CD4-positive, alpha-beta T cell treated with Interleukin-12 subunit alpha and Interleukin-12 subunit beta, for 1 hour (primary cell): ENCODE results near the gene TOP3A.
A peak's percentile ranks its signal among the peaks of the same experiment; 100 is the strongest.

Experiments
- DNase-seq: peaks from one replicate; pipeline ENCODE4 v3.0.0-alpha.2; 2020

TOP3A gene

DNA sequence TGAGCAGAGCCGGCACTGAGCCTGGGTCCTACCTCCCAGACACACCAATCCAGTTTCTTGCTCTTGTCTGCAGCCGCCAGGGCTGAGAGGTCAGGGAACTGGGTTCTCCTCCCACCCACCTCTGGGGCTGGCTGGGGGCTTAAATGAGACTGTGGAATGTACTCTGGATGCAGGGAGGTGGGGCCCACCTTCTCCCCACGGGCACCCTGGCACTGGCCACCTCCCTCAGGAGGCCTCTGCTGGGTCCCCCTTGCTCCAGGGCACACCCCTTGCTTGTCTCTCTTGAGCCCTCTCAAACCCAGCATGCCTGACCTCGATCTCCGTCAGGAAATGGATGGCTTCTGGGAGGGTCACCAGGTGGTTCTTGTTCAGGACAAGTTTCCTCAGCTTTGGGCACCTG, 62.6 kb downstream of the TOP3A start:
- DNase-seq: no peak

- DNase-seq: no peak
Observed at GRCh38 chr17:18251204-18251603, 63.6 kb downstream of the TOP3A start.

DNA sequence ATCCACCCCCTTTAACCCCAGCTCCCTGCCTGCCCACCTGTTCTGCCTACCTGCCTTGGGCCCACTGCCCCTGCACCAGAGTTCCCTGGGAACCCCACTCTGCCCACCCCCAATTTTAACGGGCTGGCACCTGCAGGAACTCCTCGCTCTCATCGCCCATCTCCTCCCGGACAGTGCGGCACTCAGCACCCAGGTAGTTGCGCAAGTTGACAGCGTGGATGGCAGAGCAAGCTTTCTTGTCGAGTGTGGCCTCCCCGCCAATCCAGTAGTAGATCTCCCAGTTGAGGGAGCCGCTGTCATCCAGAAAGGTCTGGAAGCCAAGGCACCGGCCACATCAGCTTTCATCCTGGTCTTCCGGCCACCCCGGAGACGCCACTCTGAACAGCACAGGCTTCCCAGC, 64.1 kb downstream of the TOP3A start:
- no peak for DNase-seq

DNA sequence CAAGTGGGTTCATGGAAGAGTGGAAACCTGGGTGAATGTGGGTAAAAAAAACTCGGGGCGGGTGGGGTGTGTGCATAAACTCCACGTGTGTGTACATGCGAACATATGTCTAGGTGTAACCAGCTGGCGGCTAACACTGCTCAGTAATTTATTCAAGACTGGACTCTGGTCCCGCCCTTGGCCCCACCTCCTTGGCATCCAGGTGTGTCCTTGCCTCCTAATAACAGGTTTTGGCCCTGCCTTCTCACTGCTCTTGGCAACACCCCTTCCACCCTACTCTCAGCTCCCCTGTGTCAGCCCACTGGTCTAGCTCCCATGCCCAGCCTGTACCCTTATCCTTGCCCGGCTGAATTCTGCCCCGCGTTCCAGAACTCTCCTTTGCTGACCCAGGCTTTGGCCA, 64.5 kb downstream of the TOP3A start:
- no peak for DNase-seq

DNA sequence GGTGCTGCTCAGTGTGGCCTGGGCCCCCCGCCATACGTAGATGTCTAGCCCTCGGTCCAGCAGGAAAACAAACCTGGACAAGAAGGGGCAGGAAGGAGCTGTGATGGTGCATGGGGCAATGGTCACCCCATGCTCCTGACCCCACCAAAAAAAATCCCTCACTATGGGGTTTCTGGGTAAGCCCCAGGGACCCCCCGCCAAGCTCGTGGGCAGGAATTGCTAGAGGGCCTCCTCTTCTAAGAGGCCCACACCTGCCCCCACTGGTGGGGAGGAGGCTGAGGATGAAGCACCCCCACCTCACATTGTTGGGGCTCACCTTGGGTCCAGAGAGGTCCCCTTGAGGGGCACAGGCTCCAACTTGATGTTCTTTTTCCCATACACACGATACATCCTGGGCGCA, 66.0 kb downstream of the TOP3A start:
- no peak for DNase-seq

DNA sequence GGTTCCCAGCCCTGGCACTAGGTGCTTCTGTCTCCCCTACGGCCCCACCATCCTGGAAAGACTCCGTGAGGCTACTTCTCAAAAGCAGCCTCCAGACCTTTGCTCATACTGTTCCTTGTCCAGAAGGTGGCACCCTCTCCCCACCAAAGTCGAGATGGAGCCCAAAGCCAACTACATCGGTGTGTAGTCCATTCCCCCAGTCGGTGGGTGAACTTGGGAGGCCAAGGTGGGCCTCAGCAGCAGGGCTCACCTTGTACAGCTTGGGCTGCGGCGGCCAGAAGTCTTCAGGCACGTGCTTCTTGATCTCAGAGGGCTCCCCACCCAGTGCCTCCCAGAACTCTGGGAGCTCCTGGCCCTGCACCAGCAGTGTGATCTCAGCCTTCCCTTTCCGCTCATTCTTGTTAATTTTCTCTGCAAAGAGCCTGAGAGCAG, 66.5 kb downstream of the TOP3A start:
- DNase-seq: peak; percentile 76

DNA sequence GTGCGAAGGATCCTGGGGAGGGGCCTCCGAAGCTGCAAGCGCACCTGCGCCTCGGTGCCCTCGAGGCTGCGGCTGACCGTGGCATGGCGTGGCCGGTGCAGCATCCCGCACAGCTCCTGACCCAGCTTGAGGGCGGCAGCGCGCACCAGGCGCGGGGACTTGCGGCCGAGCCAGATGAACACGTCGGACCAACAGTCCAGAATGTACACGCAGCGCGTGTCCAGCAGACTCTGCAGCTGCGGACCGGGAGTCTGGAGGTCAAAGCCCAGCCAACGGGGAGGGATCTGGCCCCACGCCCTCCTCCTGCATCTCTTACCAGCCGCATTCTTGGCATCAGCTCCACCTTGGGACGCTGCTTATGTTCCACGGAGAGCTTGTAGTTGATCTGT, 67.2 kb downstream of the TOP3A start:
- DNase-seq: no peak

DNA sequence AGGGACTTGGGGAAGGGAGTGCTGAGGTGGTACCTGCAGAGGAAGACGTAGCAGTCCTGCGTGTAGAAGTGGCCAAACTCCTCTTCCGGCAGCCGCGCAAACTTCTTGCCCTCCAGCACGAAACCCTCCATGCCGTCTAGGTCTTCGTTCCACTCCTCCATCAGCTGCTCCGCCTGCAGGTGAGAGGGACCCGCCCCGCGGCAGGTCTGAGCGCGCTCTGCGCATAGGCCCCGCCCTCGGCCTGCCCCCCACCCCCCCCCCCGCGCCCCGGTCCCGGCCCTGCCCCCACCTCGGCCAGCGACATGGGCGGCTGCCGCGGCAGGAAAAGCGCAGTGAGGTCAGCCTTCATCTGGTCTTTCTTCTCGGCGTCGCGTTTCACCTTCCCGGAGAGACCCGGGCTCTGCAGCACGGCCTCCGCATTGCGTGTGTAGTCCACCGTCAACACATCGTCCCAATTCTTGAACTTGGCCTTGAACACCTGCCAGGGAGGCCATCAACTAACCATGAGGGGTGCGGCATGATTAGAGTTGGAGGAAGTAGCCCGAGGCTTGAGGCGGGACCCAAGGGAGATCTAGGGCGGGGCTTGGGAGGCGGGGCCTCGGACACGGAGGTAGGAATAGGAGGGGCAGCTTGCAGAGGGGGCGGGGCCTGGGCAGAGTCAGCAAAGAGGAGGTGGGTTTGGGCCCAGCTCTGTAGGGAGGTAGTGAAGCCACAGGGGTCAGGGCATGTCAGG, 67.7 kb downstream of the TOP3A start:
- peak; percentile 26 for DNase-seq

DNA sequence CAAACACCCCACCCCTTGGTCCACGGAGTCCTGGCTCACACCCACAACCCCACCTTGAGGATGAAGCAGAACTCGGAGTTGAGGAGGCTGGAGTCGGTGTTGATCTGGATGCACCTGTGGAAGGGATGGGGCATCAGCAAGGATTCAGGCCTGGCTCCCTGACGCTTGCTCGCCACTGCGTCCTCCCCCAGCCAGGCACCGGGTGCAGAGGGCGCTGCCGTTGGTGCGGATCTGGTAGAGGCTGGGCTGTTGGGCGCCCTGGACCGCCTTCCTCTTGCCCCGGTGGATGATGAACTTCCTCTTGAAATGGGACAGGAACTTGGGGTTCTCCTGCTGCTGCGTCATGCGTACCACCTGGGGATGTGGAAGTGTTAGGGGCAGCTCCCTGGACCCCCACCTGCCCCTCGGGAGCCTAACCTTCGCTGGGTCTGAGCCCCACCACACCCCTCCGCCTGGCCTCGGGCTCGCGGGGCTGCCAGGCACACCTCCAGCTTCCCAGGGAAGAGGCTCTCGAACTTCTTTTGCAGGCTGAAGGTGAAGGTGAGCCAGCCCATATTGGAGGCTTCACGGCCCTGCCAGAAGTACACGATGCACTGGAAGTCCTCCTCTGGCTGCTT, 68.6 kb downstream of the TOP3A start:
- DNase-seq: no peak

DNA sequence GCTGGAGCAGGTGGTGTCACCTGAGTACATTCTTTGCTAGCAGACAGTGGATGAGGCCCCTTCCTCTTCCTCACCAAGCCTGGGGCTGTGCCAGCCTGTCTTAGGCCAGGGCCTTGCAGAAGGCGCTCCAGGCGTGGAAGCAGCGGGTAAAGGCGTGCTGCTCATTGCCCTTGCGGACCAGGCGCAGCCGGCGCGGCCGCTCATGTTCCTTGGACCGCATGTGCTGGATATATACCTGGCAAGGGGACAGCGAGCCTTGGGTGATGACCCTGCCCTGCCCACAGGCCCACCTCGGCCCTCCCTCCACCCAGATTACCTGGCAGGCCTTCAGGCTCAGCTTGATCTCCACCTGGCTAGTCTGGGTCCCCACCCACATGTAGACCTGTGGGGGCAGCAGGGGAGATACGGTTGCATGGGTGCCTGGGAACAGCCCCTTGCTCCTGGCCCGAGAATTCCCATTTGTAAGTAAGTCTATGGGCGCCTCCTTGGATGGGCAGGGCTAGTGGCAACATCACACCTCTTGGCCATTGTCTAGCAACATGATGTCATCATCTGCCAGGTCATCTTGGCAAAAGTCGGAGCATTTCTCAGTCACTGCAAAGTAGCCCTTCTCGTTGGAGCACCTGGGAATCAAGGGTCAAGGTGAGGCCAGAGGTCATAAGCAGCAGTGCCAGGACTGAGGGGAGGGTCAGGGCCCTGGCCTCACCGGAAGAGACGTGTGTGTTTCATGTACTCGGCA, 69.6 kb downstream of the TOP3A start:
- no peak for DNase-seq

GRCh38 chr17:18241229-18241871, 73.4 kb downstream of the TOP3A start:
- DNase-seq: no peak

- no peak for DNase-seq
Observed at GRCh38 chr17:18240449-18240848, 74.3 kb downstream of the TOP3A start.

DNA sequence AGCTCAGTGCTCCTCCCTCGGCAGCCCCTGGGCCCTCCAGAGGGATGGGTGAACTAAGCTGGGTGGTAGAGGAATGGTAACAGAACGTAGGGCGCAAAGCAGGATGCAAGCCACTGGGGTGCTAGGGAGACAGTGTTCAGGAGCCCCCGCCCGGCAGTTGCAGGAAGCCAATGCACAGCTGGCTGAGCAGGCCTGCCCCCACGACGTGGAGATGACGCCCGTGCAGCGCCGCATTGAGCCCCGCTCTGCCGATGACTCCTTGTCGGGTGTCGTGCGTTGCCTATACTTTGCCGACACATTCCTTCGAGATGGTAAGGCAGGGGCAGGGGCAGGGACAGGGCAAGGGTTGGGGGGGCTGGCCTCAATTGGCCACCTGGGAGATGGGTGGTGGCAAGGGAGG, 76.5 kb downstream of the TOP3A start:
- DNase-seq: no peak

GRCh38 chr17:18237461-18237860, 77.3 kb downstream of the TOP3A start:
- no peak for DNase-seq

- no peak for DNase-seq
Observed at GRCh38 chr17:18236494-18236893, 78.3 kb downstream of the TOP3A start.

DNA sequence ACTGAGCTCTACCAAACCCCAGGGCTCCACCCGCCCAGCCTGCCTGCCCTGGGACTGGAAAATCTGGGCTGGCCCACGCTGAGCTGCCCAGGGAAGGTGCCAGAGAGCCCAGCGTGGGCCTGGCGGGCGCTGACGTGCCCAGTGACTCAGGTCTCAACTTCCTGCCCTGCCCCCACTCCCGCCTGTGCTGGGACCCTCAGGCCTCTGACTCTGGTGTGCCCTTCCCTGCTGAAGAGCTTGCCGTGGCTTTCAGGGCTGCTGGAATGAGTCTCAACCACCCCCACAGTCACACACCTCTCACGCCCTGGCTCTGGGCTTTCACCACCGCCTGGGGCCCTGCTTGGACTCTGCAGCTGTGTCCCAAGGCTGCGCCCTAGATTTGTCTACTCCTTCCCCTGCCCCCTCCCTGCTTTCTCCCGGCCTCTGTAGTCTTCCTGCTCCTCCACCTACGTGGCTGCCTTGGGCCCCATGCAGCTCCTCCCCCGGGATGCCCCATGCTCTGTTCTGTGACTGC, 79.0 kb downstream of the TOP3A start:
- DNase-seq: no peak

- DNase-seq: no peak
Observed at GRCh38 chr17:18234853-18235380, 79.9 kb downstream of the TOP3A start.

GRCh38 chr17:18233803-18234518, 80.8 kb downstream of the TOP3A start:
- DNase-seq: no peak

- DNase-seq: no peak
Observed at GRCh38 chr17:18231164-18231563, 83.6 kb downstream of the TOP3A start.

GRCh38 chr17:18230288-18231141, 84.3 kb downstream of the TOP3A start:
- no peak for DNase-seq

DNA sequence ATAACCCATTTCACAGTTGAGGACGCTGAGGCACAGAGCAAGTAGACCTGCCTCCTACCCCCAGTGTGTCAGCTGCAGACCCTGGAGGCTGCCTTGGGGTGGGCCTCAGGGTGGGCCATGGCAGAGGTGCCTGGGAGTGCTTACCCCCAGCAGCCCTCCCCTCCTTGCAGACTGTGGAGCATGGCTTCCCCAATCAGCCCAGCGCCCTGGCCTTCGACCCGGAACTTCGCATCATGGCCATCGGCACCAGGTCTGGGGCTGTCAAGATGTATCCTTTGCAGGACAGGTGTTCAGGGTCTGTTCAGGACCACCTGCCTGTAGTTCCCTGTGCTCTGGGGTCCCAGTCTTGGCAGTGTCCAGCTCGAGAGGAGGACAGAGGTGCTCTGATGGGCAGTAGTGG, 85.0 kb downstream of the TOP3A start:
- DNase-seq: no peak
